GM23338 (cell line): ENCODE results near the gene FAM193B. TPM values are rescaled to one million over a fixed set of nuclear protein-coding genes. Genes with fewer than 3 reads are reported as not detected.

Source experiments
- ATAC-seq: fragments of 200-7000 bp; cut with Tn5 transposase; 3 replicates; pipeline ENCODE4 v1.9.1; 2020
- DNase-seq: peaks from one replicate; pipeline ENCODE4 v3.0.0-alpha.2; 2015; ENCODE audit warnings: low spot score
- H2AFZ ChIP-seq: fragments of 200-600 bp; sonication (generic); 2 replicates; pipeline ENCODE4 v1.8.0; 2016; ENCODE audit warnings: antibody characterized with exemption, mild to moderate bottlenecking, moderate library complexity
- H3F3A ChIP-seq: fragments of 200-600 bp; sonication (generic); replicated peaks from 2 replicates; pipeline ENCODE4 v1.8.0; 2017; ENCODE audit warnings: antibody characterized with exemption, mixed run types, low read depth
- H3K27ac ChIP-seq: fragments of 200-600 bp; sonication (generic); 2 replicates; pipeline ENCODE4 v1.6.1; 2016; ENCODE audit warnings: low read depth
- H3K27me3 ChIP-seq: fragments of 200-600 bp; sonication (generic); 2 replicates; pipeline ENCODE4 v1.8.0; 2016; ENCODE audit warnings: mild to moderate bottlenecking, mixed run types, moderate library complexity; ENCODE audit not compliant: insufficient read depth
- H3K36me3 ChIP-seq: fragments of 200-600 bp; sonication (generic); 2 replicates; pipeline ENCODE4 v1.8.0; 2016; ENCODE audit warnings: mild to moderate bottlenecking; ENCODE audit not compliant: insufficient read depth
- H3K4me1 ChIP-seq: fragments of 200-600 bp; sonication (generic); 2 replicates; pipeline ENCODE4 v1.8.0; 2016; ENCODE audit warnings: mild to moderate bottlenecking, moderate library complexity; ENCODE audit not compliant: insufficient read depth
- H3K4me2 ChIP-seq: fragments of 200-600 bp; sonication (generic); 2 replicates; pipeline ENCODE4 v1.7.1; 2017; ENCODE audit warnings: mixed run types
- H3K4me3 ChIP-seq: fragments of 200-600 bp; sonication (generic); 2 replicates; pipeline ENCODE4 v1.6.1; 2016; ENCODE audit warnings: mixed run types
- H3K79me2 ChIP-seq: fragments of 200-600 bp; sonication (generic); replicated peaks from 2 replicates; pipeline ENCODE4 v1.8.0; 2017; ENCODE audit warnings: mild to moderate bottlenecking; ENCODE audit not compliant: insufficient read depth
- H3K9me2 ChIP-seq: fragments of 200-600 bp; sonication (generic); 2 replicates; pipeline ENCODE4 v1.8.0; 2017; ENCODE audit not compliant: insufficient read depth
- H4K20me1 ChIP-seq: fragments of 200-600 bp; sonication (generic); replicated peaks from 2 replicates; pipeline ENCODE4 v1.8.0; 2017; ENCODE audit warnings: mild to moderate bottlenecking; ENCODE audit not compliant: insufficient read depth
- H3K27ac Mint-ChIP-seq: 2 replicates; pipeline ENCODE4 v1.8.0; 2020; ENCODE audit warnings: inconsistent platforms, mild to moderate bottlenecking, moderate library complexity, mixed read lengths
- H3K27me3 Mint-ChIP-seq: 3 replicates; pipeline ENCODE4 v1.8.0; 2022; ENCODE audit warnings: low read depth, mild to moderate bottlenecking, moderate library complexity, mixed read lengths, inconsistent platforms; ENCODE audit not compliant: insufficient read depth, poor library complexity
- H3K36me3 Mint-ChIP-seq: 3 replicates; pipeline ENCODE4 v1.8.0; 2021; ENCODE audit warnings: low read depth, mild to moderate bottlenecking, inconsistent platforms, moderate library complexity, mixed read lengths
- H3K4me1 Mint-ChIP-seq: 3 replicates; pipeline ENCODE4 v1.8.0; 2020; ENCODE audit warnings: mild to moderate bottlenecking, inconsistent platforms, mixed read lengths
- H3K4me3 Mint-ChIP-seq: 3 replicates; pipeline ENCODE4 v1.8.0; 2021; ENCODE audit warnings: moderate library complexity, mild to moderate bottlenecking, inconsistent platforms, mixed read lengths
- H3K9me3 Mint-ChIP-seq: 3 replicates; pipeline ENCODE4 v1.8.0; 2020; ENCODE audit warnings: moderate library complexity, mild to moderate bottlenecking, inconsistent platforms, mixed read lengths
- CREB1 ChIP-seq: fragments of 250-450 bp; sonication (Bioruptor Pico); IDR thresholded peaks from 2 replicates; pipeline ENCODE4 v1.5.0; 2020; ENCODE audit warnings: low read depth, mild to moderate bottlenecking, moderate library complexity
- EZH2 ChIP-seq: fragments of 200-600 bp; sonication (generic); IDR thresholded peaks from one replicate; pipeline ENCODE4 v1.8.0; 2017; ENCODE audit warnings: antibody characterized with exemption, mild to moderate bottlenecking, low read depth; ENCODE audit not compliant: unreplicated experiment
- EZH2phosphoT487 ChIP-seq: fragments of 200-600 bp; sonication (generic); IDR thresholded peaks from one replicate; pipeline ENCODE4 v1.8.1; 2018; ENCODE audit warnings: antibody characterized with exemption; ENCODE audit not compliant: unreplicated experiment
- JUNB ChIP-seq: IDR thresholded peaks from one replicate; pipeline ENCODE4 v1.6.1; 2016; ENCODE audit warnings: antibody characterized with exemption; ENCODE audit not compliant: unreplicated experiment
- NANOG ChIP-seq: IDR thresholded peaks from 2 replicates; pipeline ENCODE4 v1.6.1; 2016; ENCODE audit warnings: antibody characterized with exemption, borderline replicate concordance
- POLR2AphosphoS5 ChIP-seq: IDR thresholded peaks from 2 replicates; pipeline ENCODE4 v1.6.1; 2016; ENCODE audit warnings: antibody characterized with exemption, low read depth
- STAT1 ChIP-seq: IDR thresholded peaks from one replicate; pipeline ENCODE4 v1.6.1; 2016; ENCODE audit warnings: antibody characterized with exemption; ENCODE audit not compliant: unreplicated experiment
- ZNF114 ChIP-seq: fragments of 250-450 bp; sonication (Bioruptor Pico); IDR thresholded peaks from 2 replicates; pipeline ENCODE4 v1.5.0; 2020; ENCODE audit warnings: mild to moderate bottlenecking, moderate library complexity
- ZNF331 ChIP-seq: fragments of 250-450 bp; sonication (Bioruptor Pico); IDR thresholded peaks from 2 replicates; pipeline ENCODE4 v1.5.0; 2020; ENCODE audit warnings: low read depth, mild to moderate bottlenecking, moderate library complexity
- polyA plus RNA-seq: library from polyadenylated mRNA; unstranded; fragments of >200 nt; fragmentation: Nextera tagmentation; extraction: Ambion mirVana; gene quantifications from 2 replicates; pipeline ENCODE4 v1.2.1, GENCODE V29; 2016
- total RNA-seq: library from RNA; depleted of rRNA; stranded (reverse); fragments of >200 nt; shearing (Covaris generic); gene quantifications from 2 replicates; pipeline ENCODE4 v1.2.3, GENCODE V29; 2014
- TF ChIP-seq, protein P1 (sequence below), 2 experiments: fragments of 200-600 bp in 1 of 2; sonication (generic) in 1 of 2; conservative IDR thresholded peaks; 2 replicates each; pipeline versions ENCODE4 v1.5.1 to v1.6.1; 2016 to 2017; ENCODE audit warnings: antibody characterized with exemption in 2 of 2, low read depth in 2 of 2, mild to moderate bottlenecking in 2 of 2, moderate library complexity in 1 of 2
- TF ChIP-seq, protein P2 (sequence below): IDR thresholded peaks from one replicate; pipeline ENCODE4 v1.6.1; 2018; ENCODE audit warnings: antibody characterized with exemption; ENCODE audit not compliant: unreplicated experiment
- TF ChIP-seq, protein P3 (sequence below): IDR thresholded peaks from 2 replicates; pipeline ENCODE4 v1.6.1; 2016; ENCODE audit warnings: antibody characterized with exemption

FAM193B gene
- total and polyA plus RNA-seq, 2 experiments from 2014 or later: 44.4 to 58.6 TPM

DNA sequence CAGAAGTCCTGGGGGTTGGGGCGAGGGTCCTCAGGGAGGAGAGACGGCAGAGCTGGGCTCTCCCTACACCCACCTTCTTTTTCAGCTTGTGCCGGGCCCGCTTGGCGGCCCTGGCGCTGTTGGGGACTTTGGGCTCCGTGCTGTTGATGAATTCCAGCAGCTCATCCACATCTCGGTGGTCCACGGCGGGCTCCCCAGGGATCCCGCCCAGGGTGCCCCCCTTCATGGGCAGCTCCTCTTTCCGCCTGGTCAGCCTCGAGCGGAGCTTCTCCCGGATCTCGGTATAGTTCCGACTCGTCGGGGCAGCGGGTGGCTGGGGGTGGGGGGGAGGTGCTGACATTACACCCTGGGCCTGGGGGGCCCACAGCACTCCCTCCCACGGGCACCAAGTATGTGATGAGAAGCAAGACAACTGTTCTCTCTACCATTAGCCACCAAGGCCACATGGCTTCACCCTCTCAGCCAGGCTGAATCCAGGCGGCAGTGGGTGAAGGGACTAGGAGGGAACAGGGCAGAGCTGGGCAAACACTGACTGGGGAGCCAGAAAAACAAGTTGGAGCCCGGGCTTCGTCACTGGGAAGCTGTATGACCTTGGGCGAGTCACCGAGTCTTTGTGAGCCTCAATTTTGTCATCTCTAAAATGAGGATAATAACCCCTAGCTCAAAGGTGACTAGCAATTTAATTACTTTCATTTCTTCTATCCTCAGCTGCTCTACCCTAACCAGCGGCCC is 23.0 kb downstream of the FAM193B start (continued):
- TF ChIP-seq, protein P1, sequence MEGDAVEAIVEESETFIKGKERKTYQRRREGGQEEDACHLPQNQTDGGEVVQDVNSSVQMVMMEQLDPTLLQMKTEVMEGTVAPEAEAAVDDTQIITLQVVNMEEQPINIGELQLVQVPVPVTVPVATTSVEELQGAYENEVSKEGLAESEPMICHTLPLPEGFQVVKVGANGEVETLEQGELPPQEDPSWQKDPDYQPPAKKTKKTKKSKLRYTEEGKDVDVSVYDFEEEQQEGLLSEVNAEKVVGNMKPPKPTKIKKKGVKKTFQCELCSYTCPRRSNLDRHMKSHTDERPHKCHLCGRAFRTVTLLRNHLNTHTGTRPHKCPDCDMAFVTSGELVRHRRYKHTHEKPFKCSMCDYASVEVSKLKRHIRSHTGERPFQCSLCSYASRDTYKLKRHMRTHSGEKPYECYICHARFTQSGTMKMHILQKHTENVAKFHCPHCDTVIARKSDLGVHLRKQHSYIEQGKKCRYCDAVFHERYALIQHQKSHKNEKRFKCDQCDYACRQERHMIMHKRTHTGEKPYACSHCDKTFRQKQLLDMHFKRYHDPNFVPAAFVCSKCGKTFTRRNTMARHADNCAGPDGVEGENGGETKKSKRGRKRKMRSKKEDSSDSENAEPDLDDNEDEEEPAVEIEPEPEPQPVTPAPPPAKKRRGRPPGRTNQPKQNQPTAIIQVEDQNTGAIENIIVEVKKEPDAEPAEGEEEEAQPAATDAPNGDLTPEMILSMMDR (conservative IDR thresholded peaks at IDR 0.05; ENCODE audit: low read depth in 2 of 2): no peak
- TF ChIP-seq ZNF114 (no peak), JUNB (no peak)

DNA sequence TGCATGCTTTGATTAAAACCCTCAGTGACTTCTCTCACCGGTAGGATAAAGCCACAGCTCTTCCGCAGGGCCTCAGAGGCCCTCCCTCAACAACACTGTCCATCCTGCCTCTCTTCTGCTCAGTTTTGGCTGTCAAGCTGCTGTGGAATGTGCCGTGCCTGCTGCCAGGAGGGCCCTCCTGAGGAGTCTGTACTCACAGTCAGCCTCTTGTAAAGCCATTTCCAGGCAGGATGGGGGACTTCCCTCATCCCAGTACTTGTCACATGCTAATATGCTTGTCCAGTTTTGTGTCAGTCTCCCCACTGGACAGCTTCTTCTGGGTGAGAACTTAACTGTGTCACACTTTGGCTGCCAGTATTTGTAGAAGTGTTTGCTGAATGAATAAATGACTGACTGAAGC is 23.7 kb downstream of the FAM193B start:
- no peak overlapping the region for H3K27ac Mint-ChIP-seq
- Histone ChIP-seq H4K20me1 (peaks cover 13% of the 10 kb centered on the region), H3K27me3 (no peaks in the 10 kb centered on the region), H3K4me1 (no peaks in the 10 kb centered on the region), H3F3A (no peaks in the 10 kb centered on the region), H3K9me2 (no peaks in the 10 kb centered on the region), H2AFZ (no peak overlapping the region), H3K79me2 (no peaks in the 10 kb centered on the region), H3K4me2 (no peak overlapping the region), H3K27ac (no peak overlapping the region), H3K36me3 (peaks cover 7% of the 10 kb centered on the region; the same call in 1 of the 2 replicates), H3K4me3 (no peak overlapping the region)
- H3K4me3 Mint-ChIP-seq: no peak overlapping the region
- DNase-seq (no peak), ATAC-seq (no peak)
- H3K36me3 Mint-ChIP-seq: peaks cover 32% of the 10 kb centered on the region
- H3K9me3 Mint-ChIP-seq: no peaks in the 10 kb centered on the region
- peaks cover 1% of the 10 kb centered on the region for H3K27me3 Mint-ChIP-seq
- no peaks in the 10 kb centered on the region for H3K4me1 Mint-ChIP-seq
- TF ChIP-seq POLR2AphosphoS5: no peak
- TF ChIP-seq JUNB: no peak
- TF ChIP-seq, protein P1 (conservative IDR thresholded peaks at IDR 0.05; ENCODE audit: low read depth in 2 of 2): no peak
- TF ChIP-seq STAT1: no peak
- TF ChIP-seq NANOG: no peak
- TF ChIP-seq, protein P2, sequence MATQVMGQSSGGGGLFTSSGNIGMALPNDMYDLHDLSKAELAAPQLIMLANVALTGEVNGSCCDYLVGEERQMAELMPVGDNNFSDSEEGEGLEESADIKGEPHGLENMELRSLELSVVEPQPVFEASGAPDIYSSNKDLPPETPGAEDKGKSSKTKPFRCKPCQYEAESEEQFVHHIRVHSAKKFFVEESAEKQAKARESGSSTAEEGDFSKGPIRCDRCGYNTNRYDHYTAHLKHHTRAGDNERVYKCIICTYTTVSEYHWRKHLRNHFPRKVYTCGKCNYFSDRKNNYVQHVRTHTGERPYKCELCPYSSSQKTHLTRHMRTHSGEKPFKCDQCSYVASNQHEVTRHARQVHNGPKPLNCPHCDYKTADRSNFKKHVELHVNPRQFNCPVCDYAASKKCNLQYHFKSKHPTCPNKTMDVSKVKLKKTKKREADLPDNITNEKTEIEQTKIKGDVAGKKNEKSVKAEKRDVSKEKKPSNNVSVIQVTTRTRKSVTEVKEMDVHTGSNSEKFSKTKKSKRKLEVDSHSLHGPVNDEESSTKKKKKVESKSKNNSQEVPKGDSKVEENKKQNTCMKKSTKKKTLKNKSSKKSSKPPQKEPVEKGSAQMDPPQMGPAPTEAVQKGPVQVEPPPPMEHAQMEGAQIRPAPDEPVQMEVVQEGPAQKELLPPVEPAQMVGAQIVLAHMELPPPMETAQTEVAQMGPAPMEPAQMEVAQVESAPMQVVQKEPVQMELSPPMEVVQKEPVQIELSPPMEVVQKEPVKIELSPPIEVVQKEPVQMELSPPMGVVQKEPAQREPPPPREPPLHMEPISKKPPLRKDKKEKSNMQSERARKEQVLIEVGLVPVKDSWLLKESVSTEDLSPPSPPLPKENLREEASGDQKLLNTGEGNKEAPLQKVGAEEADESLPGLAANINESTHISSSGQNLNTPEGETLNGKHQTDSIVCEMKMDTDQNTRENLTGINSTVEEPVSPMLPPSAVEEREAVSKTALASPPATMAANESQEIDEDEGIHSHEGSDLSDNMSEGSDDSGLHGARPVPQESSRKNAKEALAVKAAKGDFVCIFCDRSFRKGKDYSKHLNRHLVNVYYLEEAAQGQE: no peak
- TF ChIP-seq ZNF114: no peak
- no peak for TF ChIP-seq CREB1
- no peak for TF ChIP-seq EZH2
- TF ChIP-seq ZNF331 (CRISPR knock-in tag): no peak
- TF ChIP-seq EZH2phosphoT487: no peak
- TF ChIP-seq, protein P3, sequence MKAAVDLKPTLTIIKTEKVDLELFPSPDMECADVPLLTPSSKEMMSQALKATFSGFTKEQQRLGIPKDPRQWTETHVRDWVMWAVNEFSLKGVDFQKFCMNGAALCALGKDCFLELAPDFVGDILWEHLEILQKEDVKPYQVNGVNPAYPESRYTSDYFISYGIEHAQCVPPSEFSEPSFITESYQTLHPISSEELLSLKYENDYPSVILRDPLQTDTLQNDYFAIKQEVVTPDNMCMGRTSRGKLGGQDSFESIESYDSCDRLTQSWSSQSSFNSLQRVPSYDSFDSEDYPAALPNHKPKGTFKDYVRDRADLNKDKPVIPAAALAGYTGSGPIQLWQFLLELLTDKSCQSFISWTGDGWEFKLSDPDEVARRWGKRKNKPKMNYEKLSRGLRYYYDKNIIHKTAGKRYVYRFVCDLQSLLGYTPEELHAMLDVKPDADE: no peak
